Dermis microvascular lymphatic vessel endothelial cell (primary cell): ENCODE results near the gene ARPC5L. TPM values are rescaled to one million over a fixed set of nuclear protein-coding genes. Genes with fewer than 3 reads are reported as not detected.

Experiments
- DNase-seq, 2 donors: peaks; one replicate each; pipeline versions ENCODE4 v3.0.0 to v3.0.0-alpha.2; 2010; ENCODE audit warnings: low read depth in 2 of 2
- total RNA-seq: library from RNA; depleted of rRNA; stranded (reverse); fragments of >200 nt; gene quantifications from 2 replicates; pipeline ENCODE4 v1.2.1, GENCODE V29; 2014

The ARPC5L gene
- total RNA-seq, 1 donor from 2014 or later: 13.7 TPM

DNA sequence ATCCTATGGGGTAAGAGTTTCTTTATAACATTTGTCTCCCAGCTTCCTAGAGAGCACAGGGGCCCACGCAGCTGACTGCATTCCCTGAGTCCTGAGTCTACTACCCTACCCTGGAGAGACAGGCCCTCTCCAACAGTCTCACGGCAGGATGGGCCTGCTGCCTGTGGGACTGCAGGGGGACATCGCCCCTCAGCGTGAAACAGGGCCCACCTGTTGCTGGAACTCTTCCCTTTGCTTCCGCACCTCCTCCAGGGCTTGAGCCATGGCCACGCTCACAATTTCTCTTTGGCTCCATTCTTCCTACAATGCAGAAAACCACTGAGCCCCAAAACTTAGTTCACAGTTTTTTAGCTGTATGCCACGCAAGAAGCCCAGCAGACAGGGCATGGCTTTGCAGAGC, 28.2 kb downstream of the ARPC5L start:
- no peak for DNase-seq

DNA sequence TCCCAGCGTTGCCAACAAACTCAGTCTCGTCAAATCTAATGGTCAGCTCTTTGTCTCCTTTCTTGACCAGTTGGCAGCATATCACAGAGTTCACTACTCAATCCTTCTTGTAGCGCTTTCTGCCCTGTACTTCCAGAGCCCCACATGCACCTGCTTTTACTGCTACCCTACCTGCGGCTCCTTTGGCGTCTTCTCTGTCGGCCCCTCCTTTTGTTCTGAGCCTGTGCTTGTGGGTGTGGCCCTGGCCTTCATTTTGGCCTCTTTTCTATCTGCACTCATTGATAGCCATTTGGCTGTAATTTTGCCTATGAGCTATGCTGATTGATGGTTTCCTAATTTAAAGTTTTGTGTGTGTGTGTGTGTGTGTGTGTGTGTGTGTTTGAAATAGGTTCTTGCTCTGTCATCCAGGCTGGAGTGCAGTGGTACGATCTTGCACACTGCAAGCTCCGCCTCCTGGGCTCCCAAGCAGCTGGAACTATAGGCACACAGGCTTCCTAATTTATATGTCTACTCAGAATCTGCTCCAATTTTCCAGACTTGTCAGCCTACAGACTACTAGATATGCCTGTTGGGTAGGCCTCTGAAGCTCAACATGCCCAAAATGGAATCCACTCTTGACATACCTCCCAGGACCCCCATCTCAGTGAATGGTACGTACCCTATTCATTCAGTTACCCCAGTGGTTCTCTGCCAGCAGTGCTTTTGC, 32.3 kb downstream of the ARPC5L start:
- no peak for DNase-seq

DNA sequence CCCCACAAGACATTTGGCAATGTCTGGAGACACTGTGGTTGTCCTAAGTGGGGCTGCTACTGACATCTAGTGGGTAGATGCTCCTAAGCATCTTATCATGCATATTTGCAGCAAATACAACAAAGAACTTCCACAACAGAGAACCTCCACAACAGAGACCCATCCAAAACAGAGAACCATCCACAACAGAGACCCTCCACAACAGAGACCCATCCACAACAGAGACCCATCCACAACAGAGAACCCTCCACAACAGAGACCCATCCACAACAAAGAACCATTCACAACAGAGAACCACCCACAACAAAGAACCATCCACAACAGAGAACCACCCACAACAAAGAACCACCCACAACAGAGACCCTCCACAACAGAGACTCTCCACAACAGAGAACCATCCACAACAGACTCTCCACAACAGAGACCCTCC, 32.8 kb downstream of the ARPC5L start:
- peak; percentile 26 to 63 for DNase-seq

DNA sequence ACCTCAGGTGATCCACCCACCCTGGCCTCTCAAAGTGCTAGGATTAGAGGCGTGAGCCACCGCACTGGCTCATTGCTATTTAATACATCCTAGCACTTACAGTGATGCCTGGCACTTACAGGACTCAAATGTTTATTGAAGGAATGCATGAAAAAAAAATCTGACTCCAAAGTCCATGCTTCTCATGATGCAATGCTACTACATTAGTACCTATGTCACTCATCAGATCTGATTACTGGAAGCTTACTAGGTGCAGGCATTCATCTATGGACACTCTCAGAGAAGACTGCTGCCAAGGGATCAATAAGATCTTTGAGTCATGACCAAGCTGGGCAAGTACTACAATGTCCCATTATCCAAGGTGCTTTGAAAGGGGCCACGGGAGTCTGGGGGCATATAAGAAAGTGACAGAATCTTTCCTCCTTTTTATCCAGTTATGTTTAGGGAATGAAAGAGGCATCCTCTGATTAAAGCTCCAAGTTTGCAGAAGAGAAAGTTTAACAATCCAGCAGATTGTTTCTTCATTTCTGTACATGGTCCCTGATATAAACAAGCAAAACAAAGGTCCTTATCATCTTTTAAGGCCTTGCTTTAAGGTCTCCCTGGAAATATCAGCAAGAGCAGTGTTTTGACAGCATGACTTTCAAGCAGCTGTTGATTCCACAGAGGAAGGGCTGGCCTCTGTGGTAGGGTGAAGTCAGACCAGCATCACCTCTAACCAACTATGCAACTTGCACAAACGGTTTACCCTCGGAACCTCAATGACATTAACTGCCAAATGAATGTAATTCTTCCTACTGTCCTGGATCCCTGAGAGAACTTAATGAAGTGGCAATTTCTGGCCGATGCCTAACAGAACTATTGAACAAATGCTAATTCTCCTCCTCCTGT, 35.9 kb downstream of the ARPC5L start:
- DNase-seq: no peak

DNA sequence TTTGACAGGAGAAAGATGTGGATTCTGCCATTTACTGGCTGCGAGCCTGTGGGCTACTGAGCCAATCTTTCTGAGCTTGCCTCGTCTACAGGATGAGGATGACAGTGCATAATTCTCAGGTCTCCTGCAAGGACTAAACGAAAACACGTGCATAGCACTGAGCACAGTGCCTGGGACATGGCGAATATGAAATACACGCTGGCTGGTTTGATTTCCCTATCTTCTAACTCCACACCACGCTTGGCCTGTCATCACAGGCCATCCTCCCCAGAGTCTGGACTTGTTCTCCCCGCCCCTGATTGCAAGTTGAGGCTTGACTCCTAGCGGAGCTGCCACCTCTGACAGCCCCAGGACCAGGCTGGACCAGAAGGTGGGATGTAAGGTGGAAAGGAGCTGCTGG, 37.9 kb downstream of the ARPC5L start:
- no peak for DNase-seq

DNA sequence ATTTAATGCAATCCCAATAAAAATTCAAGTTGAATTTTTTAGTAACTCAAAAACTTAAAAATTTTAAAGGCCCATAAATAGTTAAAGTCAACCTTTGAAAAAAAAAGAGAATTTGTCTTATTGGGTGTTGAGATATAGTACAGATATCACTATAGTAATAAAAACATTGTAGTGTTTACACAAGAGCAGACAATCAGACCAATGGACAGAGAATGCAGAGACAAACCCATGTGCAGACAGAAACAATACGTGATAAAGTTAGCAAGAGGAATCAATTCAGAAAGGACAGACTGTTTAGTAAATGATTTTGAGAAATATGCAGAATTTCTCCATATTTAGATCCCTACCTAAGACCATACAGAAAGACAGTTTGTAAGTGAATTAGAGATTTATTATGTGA, 45.0 kb downstream of the ARPC5L start:
- DNase-seq: peak; percentile 30 to 55

DNA sequence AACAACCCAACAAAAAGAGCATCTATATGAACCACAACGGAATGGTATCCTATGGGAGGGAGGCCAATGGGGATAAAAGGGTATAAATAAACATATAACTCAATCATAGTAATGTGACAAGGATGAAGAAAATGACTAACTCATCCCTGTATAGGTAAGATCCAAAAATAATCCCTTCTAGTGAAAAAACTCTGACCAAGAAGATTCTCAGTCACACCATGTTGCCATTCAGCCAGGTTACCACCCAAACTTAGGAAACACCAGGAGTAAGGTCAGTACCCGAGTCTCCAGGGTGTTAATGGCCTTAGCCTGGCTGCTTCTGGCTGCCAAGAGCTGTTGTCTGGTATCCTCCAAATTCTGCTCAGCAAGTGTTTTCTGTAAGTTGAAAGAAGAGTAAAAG, 46.2 kb downstream of the ARPC5L start:
- no peak for DNase-seq

DNA sequence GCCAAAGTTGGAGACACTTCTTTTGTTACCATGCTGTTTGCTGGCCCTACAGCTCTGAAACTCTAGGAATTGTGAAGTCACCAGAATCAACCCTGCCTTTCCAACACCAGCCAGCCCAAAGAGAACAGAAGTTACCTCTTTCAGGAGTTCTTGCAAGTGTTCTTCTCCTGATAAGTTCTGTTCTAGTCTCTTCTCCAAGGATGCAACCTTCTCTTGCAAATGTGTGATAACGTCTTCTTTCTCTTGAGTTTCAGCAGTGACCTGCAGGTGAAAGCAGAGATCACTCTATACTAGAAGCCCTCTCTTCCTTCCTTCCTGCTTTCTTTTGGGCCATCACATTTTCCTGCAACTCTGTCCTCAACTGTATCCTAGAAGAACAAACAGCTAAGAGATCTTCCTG, 49.8 kb downstream of the ARPC5L start:
- DNase-seq: no peak

DNA sequence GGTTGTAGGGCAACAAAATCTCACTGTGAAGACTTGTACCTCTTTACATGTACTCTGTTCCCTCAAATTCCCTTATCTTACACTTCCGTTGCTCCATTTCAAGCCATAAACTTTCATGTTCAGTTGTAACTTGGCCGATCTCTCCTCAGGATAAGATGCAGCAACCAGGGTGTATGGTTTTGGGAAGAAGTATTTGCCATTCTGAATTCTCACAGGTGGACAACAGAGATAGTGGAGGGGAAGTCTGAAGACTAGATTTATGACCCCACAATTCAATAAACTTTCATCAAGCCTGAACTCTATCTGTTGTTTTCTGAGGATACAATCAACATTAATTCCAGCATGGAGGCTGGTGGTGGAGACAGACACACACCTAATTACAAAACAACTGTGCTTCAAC, 51.4 kb downstream of the ARPC5L start:
- DNase-seq: no peak

DNA sequence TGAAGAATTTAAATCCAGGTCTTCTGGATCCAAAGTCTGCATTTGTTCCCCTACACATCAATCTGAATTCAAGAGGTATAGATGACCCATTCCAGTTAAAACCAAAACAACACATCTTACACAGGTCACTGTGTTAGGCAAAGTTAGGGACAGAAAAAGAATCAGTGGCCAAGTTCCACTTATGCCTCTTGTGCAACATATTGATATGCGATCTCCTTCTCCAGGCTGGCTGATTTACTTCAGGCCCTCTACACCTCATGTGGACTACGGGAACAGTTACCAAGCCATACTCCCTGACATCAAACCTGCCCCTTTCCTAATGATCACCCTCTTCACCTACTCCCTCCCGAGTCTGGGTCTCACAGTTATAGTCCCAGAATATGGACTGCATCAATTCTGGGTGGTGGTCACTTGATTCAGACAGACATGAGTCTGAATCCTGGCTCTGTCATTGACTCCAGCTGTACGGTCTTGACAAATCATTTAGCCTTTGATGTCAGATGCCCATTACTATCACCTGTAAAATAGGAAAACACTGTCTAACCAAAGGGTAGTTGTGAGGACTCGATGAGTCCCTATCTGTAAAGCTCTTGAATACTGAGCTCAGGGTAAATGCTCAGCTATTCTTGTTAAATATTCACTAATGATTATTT, 52.9 kb downstream of the ARPC5L start:
- DNase-seq: no peak

DNA sequence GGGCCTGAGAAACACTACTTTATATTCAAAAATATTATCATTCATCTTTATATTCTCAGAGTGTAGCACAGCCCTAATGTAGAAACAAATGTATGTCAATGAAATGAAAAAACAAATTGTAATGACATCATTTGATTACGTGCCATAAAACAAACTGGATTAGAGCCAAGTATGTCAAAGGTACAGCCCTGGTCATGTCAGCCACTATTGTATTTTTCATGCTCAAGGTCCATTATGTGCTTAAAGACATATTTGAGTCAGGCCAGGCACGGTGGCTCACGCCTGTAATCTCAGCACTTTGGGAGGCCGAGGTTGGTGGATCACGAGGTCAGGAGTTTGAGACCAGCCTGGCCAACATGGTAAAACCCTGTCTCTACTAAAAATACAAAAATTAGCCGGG, 58.5 kb downstream of the ARPC5L start:
- DNase-seq: peak in 1 of 2 donors; percentile 72

Other genes with a start within 250 kb of the ARPC5L start
- gene NR6A1, start 90.8 kb upstream of the ARPC5L start, total RNA-seq: 0.77 and 1.4 TPM in 2 replicates
- 1.9 and 2.3 TPM in 2 replicates for gene OLFML2A, start 85.0 kb upstream of the ARPC5L start, total RNA-seq
- not detected in 2 replicates for gene WDR38, start 8.7 kb upstream of the ARPC5L start, total RNA-seq
- gene RPL35, start 173 bp upstream of the ARPC5L start, total RNA-seq: 1,146 and 1,670 TPM in 2 replicates
- 5.9 and 7.6 TPM in 2 replicates for gene GOLGA1, start 79.0 kb downstream of the ARPC5L start, total RNA-seq